Keratinocyte (primary cell): ENCODE results near the gene DTX3L. TPM values are rescaled to one million over a fixed set of nuclear protein-coding genes. Genes with fewer than 3 reads are reported as not detected.

Experiments
- DNase-seq: peaks from one replicate; pipeline ENCODE4 v3.0.0-alpha.2; 2011; ENCODE audit warnings: low read depth, missing footprints, low spot score
- FAIRE-seq: peaks from 2 replicates; lab custom pipeline; 2011; peaks lifted over from hg19 to GRCh38; lab: Jason Lieb, UNC
- H2AFZ ChIP-seq: 2 replicates; pipeline ENCODE4 v1.6.0; 2012; ENCODE audit warnings: low read length, control low read depth, inconsistent platforms; ENCODE audit not compliant: control insufficient read depth
- H3K27ac ChIP-seq: 2 replicates; pipeline ENCODE4 v1.5.1; 2011; ENCODE audit warnings: low read length; ENCODE audit not compliant: control insufficient read depth, insufficient read depth
- H3K27me3 ChIP-seq: 3 replicates; pipeline ENCODE4 v1.6.0; 2011; ENCODE audit warnings: low read length; ENCODE audit not compliant: control insufficient read depth, insufficient read depth; ENCODE audit errors: extremely low read depth
- H3K36me3 ChIP-seq, 2 experiments: 2 replicates in 1 of 2; 3 replicates in 1 of 2; pipeline ENCODE4 v1.5.1; 2011; ENCODE audit warnings: low read length in 2 of 2, mild to moderate bottlenecking in 1 of 2; ENCODE audit not compliant: control insufficient read depth in 2 of 2, insufficient read depth in 2 of 2; ENCODE audit errors: extremely low read depth in 1 of 2
- H3K4me1 ChIP-seq: 3 replicates; pipeline ENCODE4 v1.5.1; 2011; ENCODE audit warnings: low read length; ENCODE audit not compliant: control insufficient read depth, insufficient read depth; ENCODE audit errors: extremely low read depth
- H3K4me2 ChIP-seq: 3 replicates; pipeline ENCODE4 v1.6.0; 2011; ENCODE audit warnings: low read depth, low read length; ENCODE audit not compliant: control insufficient read depth, insufficient read depth; ENCODE audit errors: extremely low read depth
- H3K4me3 ChIP-seq, 3 experiments: fragments of 200-600 bp in 1 of 3; sonication (generic) in 1 of 3; 2 replicates in 2 of 3; 3 replicates in 1 of 3; pipeline ENCODE4 v1.5.1; 2011 to 2016; ENCODE audit warnings: low read length in 3 of 3, mild to moderate bottlenecking in 3 of 3, control low read depth in 2 of 3, inconsistent platforms in 1 of 3, low read depth in 1 of 3, mixed read lengths in 1 of 3, mixed run types in 1 of 3, moderate library complexity in 1 of 3; ENCODE audit not compliant: control insufficient read depth in 2 of 3, insufficient read depth in 2 of 3; ENCODE audit errors: extremely low read depth in 1 of 3
- H3K79me2 ChIP-seq: 2 replicates; pipeline ENCODE4 v1.6.0; 2012; ENCODE audit warnings: low read length; ENCODE audit not compliant: control insufficient read depth, insufficient read depth
- H3K9ac ChIP-seq: 3 replicates; pipeline ENCODE4 v1.6.0; 2011; ENCODE audit warnings: low read length; ENCODE audit not compliant: control insufficient read depth, insufficient read depth; ENCODE audit errors: extremely low read depth
- H3K9me1 ChIP-seq: 3 replicates; pipeline ENCODE4 v1.6.0; 2011; ENCODE audit warnings: low read length; ENCODE audit not compliant: control insufficient read depth, insufficient read depth; ENCODE audit errors: extremely low read depth
- H3K9me3 ChIP-seq: 2 replicates; pipeline ENCODE4 v1.5.1; 2012; ENCODE audit warnings: low read depth, low read length; ENCODE audit not compliant: control insufficient read depth
- H4K20me1 ChIP-seq: 3 replicates; pipeline ENCODE4 v1.6.0; 2011; ENCODE audit warnings: low read length; ENCODE audit not compliant: control insufficient read depth, insufficient read depth; ENCODE audit errors: extremely low read depth
- CTCF ChIP-seq, 3 experiments: IDR thresholded peaks in 1 of 3; conservative IDR thresholded peaks in 1 of 3; optimal IDR thresholded peaks in 1 of 3; 2 replicates in 2 of 3; 3 replicates in 1 of 3; pipeline versions ENCODE3 to v1.5.1; 2011; ENCODE audit warnings: low read length in 3 of 3, mild to moderate bottlenecking in 3 of 3, moderate library complexity in 2 of 3, control low read depth in 1 of 3, inconsistent platforms in 1 of 3; ENCODE audit not compliant: insufficient read depth in 2 of 3; ENCODE audit errors: extremely low read depth in 1 of 3
- EZH2 ChIP-seq: IDR thresholded peaks from one replicate; pipeline ENCODE4 v1.6.1; 2012; ENCODE audit warnings: inconsistent platforms, mild to moderate bottlenecking, low read length, moderate library complexity
- dilution Hi-C: fragments of 300-500 bp; cut with MboI; formaldehyde crosslinking; loops from one replicate; pipeline ENCODE4 v1.7.0; 2020; ENCODE audit warnings: low sequenced_read_pairs; ENCODE audit not compliant: extremely low pct_ligation_motif_present
- polyA plus RNA-seq, 5 experiments: library from polyadenylated mRNA; depleted of rRNA in 3 of 5; stranded (reverse) in 3 of 5; stranded (forward) in 1 of 5; unstranded in 1 of 5; fragments of >200 nt; gene quantifications; 1 replicate in 1 of 5; 2 replicates in 3 of 5; 3 replicates in 1 of 5; pipeline versions ENCODE4 v1.2.1 to v1.2.3, GENCODE V29; 2011 to 2012; ENCODE audit warnings: missing spikeins in 2 of 5, low read depth in 1 of 5, low replicate concordance in 1 of 5

The DTX3L gene
- polyA plus RNA-seq, 1 donor (not counting 4 experiments of a cell fraction or from before 2014, with no cell fraction given) = 13.6 TPM

DNA sequence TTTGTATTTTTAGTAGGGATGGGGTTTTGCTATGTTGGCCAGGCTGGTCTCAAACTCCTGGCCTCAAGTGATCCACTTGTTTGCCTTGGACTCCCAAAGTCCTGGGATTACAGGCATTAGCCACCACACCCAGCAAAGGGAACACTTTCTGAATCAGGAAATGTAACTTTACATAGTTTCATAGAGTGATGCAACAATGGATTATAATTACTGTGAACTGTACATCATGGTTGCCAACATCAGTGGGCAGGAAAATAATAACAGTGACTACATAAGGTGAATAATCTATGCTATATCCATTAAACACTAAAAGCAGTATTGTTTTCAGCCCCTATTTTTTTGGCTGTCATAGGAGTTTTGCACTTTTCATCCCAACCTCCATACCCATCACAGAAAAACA lies 44.4 kb upstream of the DTX3L start:
- no peak for FAIRE-seq
- H3K9me1 ChIP-seq = no peaks in the 10 kb centered on the region
- no peak overlapping the region for H3K4me3 ChIP-seq
- no peak for DNase-seq
- no peaks in the 10 kb centered on the region for H4K20me1 ChIP-seq
- no peaks in the 10 kb centered on the region for H3K9me3 ChIP-seq
- H3K27me3 ChIP-seq = no peaks in the 10 kb centered on the region
- no peak overlapping the region for H3K27ac ChIP-seq
- no peak overlapping the region for H2AFZ ChIP-seq
- no peak overlapping the region for H3K9ac ChIP-seq
- dilution Hi-C loops = no loop called here
- H3K36me3 ChIP-seq = no peaks in the 10 kb centered on the region
- peaks cover 3% of the 10 kb centered on the region for H3K4me1 ChIP-seq
- TF ChIP-seq EZH2 = no peak
- no peak for TF ChIP-seq CTCF (optimal IDR thresholded peaks at IDR 0.05 in 1 of 3, IDR thresholded peaks at IDR 0.05 in 1 of 3, conservative IDR thresholded peaks at IDR 0.05 in 1 of 3; ENCODE audit: extremely low read depth in 1 of 3, insufficient read depth in 2 of 3, low read length in 3 of 3)
- H3K79me2 ChIP-seq = no peaks in the 10 kb centered on the region
- H3K4me2 ChIP-seq = no peak overlapping the region

DNA sequence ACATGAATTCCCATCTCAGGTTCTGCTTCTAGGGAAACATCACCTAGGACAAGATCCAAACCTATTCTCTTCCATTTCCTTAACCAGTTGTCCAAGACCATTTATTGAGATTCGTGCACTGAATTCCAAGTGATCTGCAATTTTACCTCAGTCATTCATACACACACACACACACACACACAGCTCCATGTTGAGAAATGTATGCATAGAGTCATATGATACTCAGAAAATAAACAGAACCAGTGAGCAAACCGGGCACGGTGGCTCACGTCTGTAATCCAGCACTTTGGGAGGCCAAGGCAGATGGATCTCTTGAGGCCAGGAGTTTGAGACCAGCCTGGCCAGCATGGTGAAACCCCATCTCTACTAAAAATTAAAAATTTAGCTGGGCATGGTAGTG lies 43.3 kb upstream of the DTX3L start:
- Histone ChIP-seq H3K79me2 (no peaks in the 10 kb centered on the region), H3K4me1 (no peaks in the 10 kb centered on the region), H3K4me3 (no peak overlapping the region), H3K9me3 (no peaks in the 10 kb centered on the region), H3K27me3 (no peaks in the 10 kb centered on the region), H3K9ac (no peak overlapping the region), H3K27ac (no peak overlapping the region), H3K36me3 (no peaks in the 10 kb centered on the region), H4K20me1 (no peaks in the 10 kb centered on the region), H3K4me2 (no peak overlapping the region), H3K9me1 (no peaks in the 10 kb centered on the region), H2AFZ (no peak overlapping the region)
- no peak for DNase-seq
- FAIRE-seq = no peak
- no peak for TF ChIP-seq CTCF (optimal IDR thresholded peaks at IDR 0.05 in 1 of 3, IDR thresholded peaks at IDR 0.05 in 1 of 3, conservative IDR thresholded peaks at IDR 0.05 in 1 of 3; ENCODE audit: extremely low read depth in 1 of 3, insufficient read depth in 2 of 3, low read length in 3 of 3)
- no peak for TF ChIP-seq EZH2
- dilution Hi-C loops = no loop called here
